Lower leg skin (tissue), 3 donors: ENCODE data around the gene TMEM184A.

Experiments
- CTCF ChIP-seq, 3 donors: fragments of 450-650 bp; IDR thresholded peaks; one replicate each; pipeline ENCODE4 v1.5.1; 2016; ENCODE audit warnings: antibody characterized with exemption in 3 of 3, mild to moderate bottlenecking in 3 of 3, moderate library complexity in 2 of 3
- POLR2A ChIP-seq, 2 donors: fragments of 450-650 bp; IDR thresholded peaks; one replicate each; pipeline ENCODE4 v1.6.1; 2016 to 2017; ENCODE audit warnings: antibody characterized with exemption in 2 of 2, mild to moderate bottlenecking in 1 of 2, moderate library complexity in 1 of 2

- TF ChIP-seq POLR2A (IDR thresholded peaks at IDR 0.05) (no peak), CTCF (IDR thresholded peaks at IDR 0.05) (no peak)
These were observed 39.0 kb upstream of the TMEM184A start for GRCh38 chr7:1595027-1595426.
